ENCODE measurements around the gene WWTR1. TPM values are rescaled to one million over a fixed set of nuclear protein-coding genes. Genes with fewer than 3 reads are reported as not detected.
A peak's percentile ranks its signal among the peaks of the same experiment; 100 is the strongest.

The WWTR1 gene
- total RNA-seq, 1 donor from 2014 or later: 15.0 TPM

GRCh38 chr3:149639093-149639486 lies 18.7 kb downstream of the WWTR1 start:
- Mint-ChIP-seq H3K36me3 (ENCODE audit: insufficient read depth) (no peaks in the 10 kb centered on the region), H3K27ac (peak overlapping the region; percentile 27), H3K27me3 (no peaks in the 10 kb centered on the region), H3K9me3 (ENCODE audit: low read depth) (no peaks in the 10 kb centered on the region), H3K4me1 (ENCODE audit: low read depth) (peaks cover 27% of the 10 kb centered on the region), H3K4me3 (ENCODE audit: low read depth) (no peak overlapping the region)
- no peak for TF ChIP-seq CTCF (IDR thresholded peaks at IDR 0.05; ENCODE audit: unreplicated experiment)
- no peak for DNase-seq (ENCODE audit: low spot score, unreplicated experiment)

- Mint-ChIP-seq H3K9me3 (ENCODE audit: low read depth) (no peaks in the 10 kb centered on the region), H3K27ac (peak overlapping the region; percentile 27), H3K4me3 (ENCODE audit: low read depth) (no peak overlapping the region), H3K27me3 (no peaks in the 10 kb centered on the region), H3K36me3 (ENCODE audit: insufficient read depth) (no peaks in the 10 kb centered on the region), H3K4me1 (ENCODE audit: low read depth) (peaks cover 22% of the 10 kb centered on the region)
- DNase-seq (ENCODE audit: low spot score, unreplicated experiment): no peak
- no peak for TF ChIP-seq CTCF (IDR thresholded peaks at IDR 0.05; ENCODE audit: unreplicated experiment)
These were observed 19.4 kb downstream of the WWTR1 start for GRCh38 chr3:149638228-149639092.

- H3K27me3 Mint-ChIP-seq: no peaks in the 10 kb centered on the region
- TF ChIP-seq CTCF (IDR thresholded peaks at IDR 0.05; ENCODE audit: unreplicated experiment): no peak
- H3K36me3 Mint-ChIP-seq (ENCODE audit: insufficient read depth): peaks cover 1% of the 10 kb centered on the region
- DNase-seq (ENCODE audit: low spot score, unreplicated experiment): no peak
- no peaks in the 10 kb centered on the region for H3K9me3 Mint-ChIP-seq (ENCODE audit: low read depth)
- no peak overlapping the region for H3K4me3 Mint-ChIP-seq (ENCODE audit: low read depth)
- no peak overlapping the region for H3K27ac Mint-ChIP-seq
- H3K4me1 Mint-ChIP-seq (ENCODE audit: low read depth): peaks cover 17% of the 10 kb centered on the region
These were observed 22.4 kb downstream of the WWTR1 start for GRCh38 chr3:149635396-149635795.

- Mint-ChIP-seq H3K9me3 (ENCODE audit: low read depth) (no peaks in the 10 kb centered on the region), H3K27ac (no peak overlapping the region), H3K27me3 (no peaks in the 10 kb centered on the region), H3K4me1 (ENCODE audit: low read depth) (peaks cover 20% of the 10 kb centered on the region), H3K36me3 (ENCODE audit: insufficient read depth) (peaks cover 1% of the 10 kb centered on the region), H3K4me3 (ENCODE audit: low read depth) (no peak overlapping the region)
- TF ChIP-seq CTCF (IDR thresholded peaks at IDR 0.05; ENCODE audit: unreplicated experiment): no peak
- DNase-seq (ENCODE audit: low spot score, unreplicated experiment): no peak
These were observed 23.3 kb downstream of the WWTR1 start for GRCh38 chr3:149634573-149634972.

- no peak for DNase-seq (ENCODE audit: low spot score, unreplicated experiment)
- peaks cover 20% of the 10 kb centered on the region for H3K4me1 Mint-ChIP-seq (ENCODE audit: low read depth)
- no peak for TF ChIP-seq CTCF (IDR thresholded peaks at IDR 0.05; ENCODE audit: unreplicated experiment)
- no peak overlapping the region for H3K4me3 Mint-ChIP-seq (ENCODE audit: low read depth)
- peaks cover 3% of the 10 kb centered on the region for H3K36me3 Mint-ChIP-seq (ENCODE audit: insufficient read depth)
- no peak overlapping the region for H3K27ac Mint-ChIP-seq
- H3K27me3 Mint-ChIP-seq: no peaks in the 10 kb centered on the region
- no peaks in the 10 kb centered on the region for H3K9me3 Mint-ChIP-seq (ENCODE audit: low read depth)
These were observed 23.8 kb downstream of the WWTR1 start for GRCh38 chr3:149634072-149634471.

Measured in progenitor cell of endocrine pancreas (in vitro differentiated cells).